Keratinocyte (primary cell): Measurements from ENCODE around the gene GTPBP1.

Experiments
- EZH2 ChIP-seq: IDR thresholded peaks from one replicate; pipeline ENCODE4 v1.6.1; 2012; ENCODE audit warnings: inconsistent platforms, mild to moderate bottlenecking, low read length, moderate library complexity
- TF ChIP-seq, protein P1 (sequence below), 3 experiments: IDR thresholded peaks in 1 of 3; conservative IDR thresholded peaks in 1 of 3; optimal IDR thresholded peaks in 1 of 3; 2 replicates in 2 of 3; 3 replicates in 1 of 3; pipeline versions ENCODE3 to v1.5.1; 2011; ENCODE audit warnings: low read length in 3 of 3, mild to moderate bottlenecking in 3 of 3, moderate library complexity in 2 of 3, control low read depth in 1 of 3, inconsistent platforms in 1 of 3; ENCODE audit not compliant: insufficient read depth in 2 of 3; ENCODE audit errors: extremely low read depth in 1 of 3

DNA sequence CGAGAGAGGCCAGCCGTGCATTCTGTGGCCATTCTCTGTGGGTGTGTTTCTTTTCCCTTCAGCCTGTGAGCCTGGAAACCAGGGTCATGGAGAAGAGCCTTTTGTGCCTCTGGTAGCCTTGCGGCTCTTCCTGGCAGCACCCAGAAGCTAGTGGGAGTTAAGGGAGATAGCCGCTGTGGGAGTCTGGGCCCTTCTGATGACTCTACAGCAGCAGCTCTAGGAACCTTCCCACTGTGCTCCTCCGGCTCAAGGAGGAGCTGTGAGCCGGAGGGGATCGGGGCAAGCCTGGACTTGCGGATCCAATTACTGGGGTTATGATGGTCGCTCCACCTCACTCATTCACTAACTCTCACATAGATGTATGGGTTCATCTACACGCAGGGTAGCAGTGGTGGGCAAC, 10.5 kb downstream of the GTPBP1 start:
- TF ChIP-seq, protein P1, sequence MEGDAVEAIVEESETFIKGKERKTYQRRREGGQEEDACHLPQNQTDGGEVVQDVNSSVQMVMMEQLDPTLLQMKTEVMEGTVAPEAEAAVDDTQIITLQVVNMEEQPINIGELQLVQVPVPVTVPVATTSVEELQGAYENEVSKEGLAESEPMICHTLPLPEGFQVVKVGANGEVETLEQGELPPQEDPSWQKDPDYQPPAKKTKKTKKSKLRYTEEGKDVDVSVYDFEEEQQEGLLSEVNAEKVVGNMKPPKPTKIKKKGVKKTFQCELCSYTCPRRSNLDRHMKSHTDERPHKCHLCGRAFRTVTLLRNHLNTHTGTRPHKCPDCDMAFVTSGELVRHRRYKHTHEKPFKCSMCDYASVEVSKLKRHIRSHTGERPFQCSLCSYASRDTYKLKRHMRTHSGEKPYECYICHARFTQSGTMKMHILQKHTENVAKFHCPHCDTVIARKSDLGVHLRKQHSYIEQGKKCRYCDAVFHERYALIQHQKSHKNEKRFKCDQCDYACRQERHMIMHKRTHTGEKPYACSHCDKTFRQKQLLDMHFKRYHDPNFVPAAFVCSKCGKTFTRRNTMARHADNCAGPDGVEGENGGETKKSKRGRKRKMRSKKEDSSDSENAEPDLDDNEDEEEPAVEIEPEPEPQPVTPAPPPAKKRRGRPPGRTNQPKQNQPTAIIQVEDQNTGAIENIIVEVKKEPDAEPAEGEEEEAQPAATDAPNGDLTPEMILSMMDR (optimal IDR thresholded peaks at IDR 0.05 in 1 of 3, IDR thresholded peaks at IDR 0.05 in 1 of 3, conservative IDR thresholded peaks at IDR 0.05 in 1 of 3; ENCODE audit: extremely low read depth in 1 of 3, insufficient read depth in 2 of 3, low read length in 3 of 3): no peak
- no peak for TF ChIP-seq EZH2
